Gastroesophageal sphincter (tissue), 4 donors: ENCODE data around the gene TRMU. TPM values are rescaled to one million over a fixed set of nuclear protein-coding genes. Genes with fewer than 3 reads are reported as not detected.

ENCODE experiments used
- ATAC-seq: fragments of 150-250 bp; one replicate; pipeline ENCODE4 v1.9.1; 2016; ENCODE audit warnings: mild to moderate bottlenecking, moderate library complexity
- H3K27ac ChIP-seq, 4 donors: fragments of 200-600 bp; sonication (generic) in 3 of 4; 1 replicate in 3 of 4; 2 replicates in 1 of 4; pipeline ENCODE4 v1.5.1; 2016 to 2019
- H3K27me3 ChIP-seq: fragments of 200-600 bp; sonication (generic); one replicate; pipeline ENCODE4 v1.5.1; 2019
- H3K36me3 ChIP-seq, 2 donors: fragments of 200-600 bp; sonication (generic); one replicate each; pipeline ENCODE4 v1.5.1; 2019; ENCODE audit warnings: control low read depth in 1 of 2
- H3K4me1 ChIP-seq, 3 donors: fragments of 200-600 bp; sonication (generic); 1 replicate in 2 of 3; 2 replicates in 1 of 3; pipeline ENCODE4 v1.5.1; 2016 to 2019; ENCODE audit warnings: control low read depth in 2 of 3
- H3K4me3 ChIP-seq, 2 donors: fragments of 200-600 bp; sonication (generic); one replicate each; pipeline ENCODE4 v1.5.1; 2019; ENCODE audit warnings: mild to moderate bottlenecking in 1 of 2, moderate library complexity in 1 of 2
- H3K9me3 ChIP-seq, 3 donors: fragments of 200-600 bp; sonication (generic); one replicate each; pipeline ENCODE4 v1.5.1; 2017 to 2019; ENCODE audit warnings: control low read depth in 2 of 3
- CTCF ChIP-seq, 4 experiments: fragments of 200-600 bp in 2 of 4; fragments of 450-650 bp in 2 of 4; sonication (generic) in 1 of 4; IDR thresholded peaks; one replicate each; pipeline ENCODE4 v1.5.1; 2017 to 2019; ENCODE audit warnings: antibody characterized with exemption in 4 of 4, mild to moderate bottlenecking in 2 of 4, moderate library complexity in 2 of 4
- EP300 ChIP-seq: sonication (generic); formaldehyde crosslinking; IDR thresholded peaks from one replicate; pipeline ENCODE4 v1.6.1; 2017; ENCODE audit warnings: antibody characterized with exemption, mild to moderate bottlenecking
- POLR2A ChIP-seq, 2 donors: fragments of 450-650 bp; IDR thresholded peaks; one replicate each; pipeline ENCODE4 v1.6.1; 2017; ENCODE audit warnings: antibody characterized with exemption in 2 of 2, mild to moderate bottlenecking in 2 of 2, moderate library complexity in 1 of 2
- POLR2AphosphoS5 ChIP-seq: sonication (generic); formaldehyde crosslinking; IDR thresholded peaks from one replicate; pipeline ENCODE4 v1.6.1; 2017; ENCODE audit warnings: antibody characterized with exemption
- WGBS, 2 donors: methylation state at CpG; one replicate each; pipeline ENCODE4 v1.1.5; 2018; ENCODE audit warnings: low coverage in 1 of 2; 5-methylcytosine and 5-hydroxymethylcytosine counted together
- total RNA-seq, 4 donors: library from RNA; depleted of rRNA; stranded (reverse); fragments of >200 nt; gene quantifications; one replicate each; pipeline ENCODE4 v1.1.0, GENCODE V29; 2016

TRMU gene
- total RNA-seq, 4 donors from 2014 or later = 9.9 to 33.8 (median 24.6) TPM

GRCh38 chr22:46405901-46406300 is 70.4 kb downstream of the TRMU start:
- H3K9me3 ChIP-seq = no peaks in the 10 kb centered on the region
- H3K36me3 ChIP-seq = no peaks in the 10 kb centered on the region
- no peaks in the 10 kb centered on the region for H3K27me3 ChIP-seq
- WGBS, 2 donors = 75% methylated on average over 2 of the region's 4 CpGs; no CpG with 5 or more reads in 1 of the 2 donors
- H3K4me3 ChIP-seq = no peak overlapping the region
- no peaks in the 10 kb centered on the region for H3K4me1 ChIP-seq
- no peak for TF ChIP-seq EP300
- no peak overlapping the region for H3K27ac ChIP-seq
- no peak for ATAC-seq

- whole genome bisulfite sequencing, 2 donors = 100% methylated on average over 1 of the region's 8 CpGs; no CpG with 5 or more reads in 1 of the 2 donors
- H3K9me3 ChIP-seq = no peaks in the 10 kb centered on the region
- H3K27ac ChIP-seq = no peak overlapping the region
- no peaks in the 10 kb centered on the region for H3K36me3 ChIP-seq
- TF ChIP-seq CTCF (IDR thresholded peaks at IDR 0.05) (no peak), POLR2A (IDR thresholded peaks at IDR 0.05) (no peak), EP300 (no peak), POLR2AphosphoS5 (no peak)
- no peak for ATAC-seq
- H3K4me1 ChIP-seq = no peaks in the 10 kb centered on the region
- H3K4me3 ChIP-seq = no peak overlapping the region
- no peaks in the 10 kb centered on the region for H3K27me3 ChIP-seq
Observed at GRCh38 chr22:46406349-46406748, 70.8 kb downstream of the TRMU start.

GRCh38 chr22:46406791-46407190 is 71.3 kb downstream of the TRMU start:
- 84% methylated on average over 10 of the region's 15 CpGs; no CpG with 5 or more reads in 1 of the 2 donors for WGBS, 2 donors

More at GRCh38 chr22:46406791-46407190, 71.3 kb downstream of the TRMU start:
- H3K36me3 ChIP-seq = no peaks in the 10 kb centered on the region
- no peak for TF ChIP-seq CTCF (IDR thresholded peaks at IDR 0.05)
- no peak for TF ChIP-seq POLR2A (IDR thresholded peaks at IDR 0.05)
- no peak for TF ChIP-seq EP300
- TF ChIP-seq POLR2AphosphoS5 = no peak
- H3K4me1 ChIP-seq = no peaks in the 10 kb centered on the region
- H3K27me3 ChIP-seq = no peaks in the 10 kb centered on the region
- no peak for ATAC-seq
- H3K4me3 ChIP-seq = no peak overlapping the region
- no peak overlapping the region for H3K27ac ChIP-seq
- no peaks in the 10 kb centered on the region for H3K9me3 ChIP-seq

Other genes with a start within 250 kb of the TRMU start
- gene PPARA, start 185.2 kb upstream of the TRMU start, total RNA-seq = 10 to 100 TPM; 19.5 to 28.5 (median 26.9) TPM
- gene CDPF1, start 85.4 kb upstream of the TRMU start, total RNA-seq = 10 to 100 TPM; 14.9 to 27.1 (median 18.7) TPM
- under 1 TPM in 3 of 4 donors, not detected in 1; under 0.01 to 0.23 (median 0.10) TPM for gene PKDREJ, start 72.4 kb upstream of the TRMU start, total RNA-seq
- gene TTC38, start 67.7 kb upstream of the TRMU start, total RNA-seq = 10 to 100 TPM; 21.8 to 61.8 (median 33.3) TPM
- gene GTSE1, start 38.8 kb upstream of the TRMU start, total RNA-seq = under 1 TPM in 3 of 4 donors, not detected in 1; 0.13 to 0.20 (median 0.19) TPM
- gene CELSR1, start 201.9 kb downstream of the TRMU start, total RNA-seq = 1 to 10 TPM; 1.7 to 4.8 (median 4.3) TPM